GM13976 (cell line): ENCODE measurements around the gene NEB.

Source experiments
- DNase-seq: peaks from one replicate; pipeline ENCODE4 v3.0.0; 2012; ENCODE audit warnings: low spot score
- CTCF ChIP-seq: IDR thresholded peaks from 2 replicates; pipeline ENCODE4 v1.5.1; 2012; ENCODE audit warnings: borderline replicate concordance, mild to moderate bottlenecking; ENCODE audit not compliant: insufficient read depth; ENCODE audit errors: extremely low read depth, missing control alignments, control extremely low read depth
- in situ Hi-C: fragments of 300-500 bp; cut with MboI; formaldehyde crosslinking; loops from one replicate; pipeline ENCODE4 v1.12.0; 2022; ENCODE audit warnings: low sequenced_read_pairs, mixed read lengths, inconsistent platforms; ENCODE audit not compliant: unreplicated experiment

Gene NEB

GRCh38 chr2:151777935-151778334 lies 43.7 kb upstream of the NEB start:
- TF ChIP-seq CTCF = no peak
- no peak for DNase-seq
- in situ Hi-C loops = no loop called here

- no peak for DNase-seq
- no peak for TF ChIP-seq CTCF
- in situ Hi-C loops = no loop called here
Observed at GRCh38 chr2:151777487-151777886, 43.2 kb upstream of the NEB start.

GRCh38 chr2:151776367-151776766 lies 42.1 kb upstream of the NEB start:
- no peak for TF ChIP-seq CTCF
- DNase-seq = no peak
- in situ Hi-C loops = no loop called here

- TF ChIP-seq CTCF = no peak
- DNase-seq = no peak
- in situ Hi-C loops = no loop called here
Observed at GRCh38 chr2:151775057-151775740, 40.9 kb upstream of the NEB start.

- TF ChIP-seq CTCF = no peak
- DNase-seq = no peak
- in situ Hi-C loops = no loop called here
Observed at GRCh38 chr2:151774506-151774905, 40.2 kb upstream of the NEB start.

- in situ Hi-C loops = no loop called here
- peak; percentile 75 for DNase-seq
- TF ChIP-seq CTCF = no peak
Observed at GRCh38 chr2:151771599-151772358, 37.5 kb upstream of the NEB start.

- DNase-seq = no peak
- TF ChIP-seq CTCF = no peak
- in situ Hi-C loops = no loop called here
Observed at GRCh38 chr2:151770995-151771394, 36.7 kb upstream of the NEB start.
